Activated B cell treated with CpG ODN at 0.5 μM for 24 hours (primary cell): ENCODE data around the gene FAM216A. TPM values are rescaled to one million over a fixed set of nuclear protein-coding genes. Genes with fewer than 3 reads are reported as not detected.
A peak's percentile ranks its signal among the peaks of the same experiment; 100 is the strongest.
"Not testable (repeated sequence)": the region's sequence is repeated elsewhere in the genome, so short reads cannot be mapped to it uniquely, and the experiment has no call there.

Experiments used
- ATAC-seq: fragments of 200-7000 bp; cut with Tn5 transposase; one replicate; pipeline ENCODE4 v1.10.0; 2021; ENCODE audit warnings: low read depth, mild to moderate bottlenecking, moderate library complexity
- CTCF ChIA-PET: fragments of 350-600 bp; sonication (Branson Sonifier 250); formaldehyde crosslinking; loops from one replicate; lab custom pipeline; 2021; ENCODE audit warnings: antibody characterized with exemption; lab: Charles Lee
- POLR2A ChIA-PET: fragments of 350-600 bp; sonication (Branson Sonifier 250); formaldehyde crosslinking; loops from one replicate; lab custom pipeline; 2021; ENCODE audit warnings: antibody characterized with exemption; lab: Charles Lee
- DNase-seq: peaks from one replicate; pipeline ENCODE4 v3.0.0; 2022
- H3K27ac Mint-ChIP-seq: one replicate; pipeline ENCODE4 v1.8.0; 2020; ENCODE audit warnings: mixed read lengths
- H3K27me3 Mint-ChIP-seq: one replicate; pipeline ENCODE4 v1.8.0; 2021; ENCODE audit warnings: mixed read lengths
- H3K36me3 Mint-ChIP-seq: one replicate; pipeline ENCODE4 v1.8.0; 2021; ENCODE audit warnings: low read depth, mixed read lengths
- H3K4me1 Mint-ChIP-seq: one replicate; pipeline ENCODE4 v1.8.0; 2021; ENCODE audit warnings: mixed read lengths
- H3K4me3 Mint-ChIP-seq: one replicate; pipeline ENCODE4 v1.8.0; 2020; ENCODE audit warnings: mild to moderate bottlenecking, mixed read lengths
- H3K9me3 Mint-ChIP-seq: one replicate; pipeline ENCODE4 v1.8.0; 2020; ENCODE audit warnings: mixed read lengths
- intact Hi-C: fragments of 100-400 bp; cut with micrococcal nuclease; formaldehyde crosslinking; loops from one replicate; pipeline ENCODE4 v1.15.1; 2024
- total RNA-seq: library from RNA; stranded (reverse); gene quantifications from 2 replicates; pipeline ENCODE4 v1.2.3, GENCODE V29; 2022
- TF ChIP-seq, protein P1 (sequence below): fragments of 200-600 bp; IDR thresholded peaks from one replicate; pipeline ENCODE4 v1.8.0; 2022; ENCODE audit warnings: antibody characterized with exemption, mild to moderate bottlenecking

FAM216A gene, protein sequence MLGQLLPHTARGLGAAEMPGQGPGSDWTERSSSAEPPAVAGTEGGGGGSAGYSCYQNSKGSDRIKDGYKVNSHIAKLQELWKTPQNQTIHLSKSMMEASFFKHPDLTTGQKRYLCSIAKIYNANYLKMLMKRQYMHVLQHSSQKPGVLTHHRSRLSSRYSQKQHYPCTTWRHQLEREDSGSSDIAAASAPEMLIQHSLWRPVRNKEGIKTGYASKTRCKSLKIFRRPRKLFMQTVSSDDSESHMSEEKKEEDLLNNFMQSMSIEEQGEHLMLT
- total RNA-seq, result 9.7 and 9.9 TPM in 2 replicates

DNA sequence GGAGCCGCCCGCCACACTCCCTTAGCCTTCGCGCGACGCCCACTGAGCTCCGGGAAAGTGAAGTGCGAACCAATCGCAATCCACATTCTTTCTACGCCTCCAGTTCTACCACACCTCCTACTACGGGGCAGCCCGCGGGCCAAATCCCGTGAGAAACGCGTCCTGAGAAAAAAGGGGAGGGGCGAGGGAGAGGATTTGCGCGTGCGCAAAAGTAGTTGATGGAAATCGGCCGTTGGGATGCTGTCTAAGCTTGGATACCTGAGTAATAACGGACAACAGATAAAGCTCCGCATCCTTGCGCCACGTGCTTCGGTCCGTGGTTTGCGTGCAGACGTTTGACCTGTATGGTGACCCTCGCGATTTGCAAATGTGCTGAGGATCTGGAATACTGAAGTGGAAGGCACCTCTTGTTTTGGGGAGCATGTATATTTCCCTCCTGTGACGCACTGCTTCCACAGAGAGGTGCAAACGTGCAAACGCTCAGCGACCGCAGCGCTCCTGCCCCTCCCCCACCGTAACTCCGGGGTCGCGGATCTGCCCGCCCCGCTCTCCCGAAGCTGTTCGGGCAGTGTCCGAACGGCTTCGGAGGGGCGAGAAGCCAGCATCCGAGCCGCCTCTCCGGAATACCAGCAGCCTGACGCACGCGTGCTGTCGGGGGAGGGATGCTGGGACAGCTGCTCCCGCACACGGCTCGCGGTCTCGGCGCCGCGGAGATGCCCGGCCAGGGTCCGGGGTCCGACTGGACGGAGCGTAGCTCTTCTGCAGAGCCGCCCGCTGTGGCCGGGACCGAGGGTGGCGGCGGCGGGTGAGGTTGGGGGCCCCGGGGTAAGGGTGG lies at the start of gene FAM216A, which contains the start of gene GPN3:
TSS of gene FAM216A (plus strand) at position 632 of the 835 bp plus-strand sequence. CDS start at position 663, 31 bp downstream.
TSS of gene GPN3 (minus strand) at position 44 of the 835 bp plus-strand sequence. CDS start 54 bp downstream, outside the sequence.
- Mint-ChIP-seq H3K36me3 (peaks cover 22% of the 10 kb centered on the region), H3K4me1 (peaks cover 41% of the 10 kb centered on the region), H3K4me3 (peak within 1 kb of the TSS; percentile 100), H3K27me3 (no peaks in the 10 kb centered on the region), H3K27ac (peak within 1 kb of the TSS; percentile 96), H3K9me3 (no peaks in the 10 kb centered on the region)
- CTCF ChIA-PET, result interaction anchor here (0.7 to 5.7 kb wide), 19 partner anchors 10 to 420 kb away, joined by 3 to 55 read pairs (median 5); partner anchors contain the start of genes ARPC3, RAD9B and VPS29
- intact Hi-C loops, result loop anchor here (1.0 to 5.0 kb wide), 12 partner anchors 12 to 445 kb away; partner anchors contain the start of genes ARPC3, HVCN1, PPP1CC and PPTC7
- ATAC-seq (peak; percentile 91), DNase-seq (peak; percentile 86)
- TF ChIP-seq, protein P1, sequence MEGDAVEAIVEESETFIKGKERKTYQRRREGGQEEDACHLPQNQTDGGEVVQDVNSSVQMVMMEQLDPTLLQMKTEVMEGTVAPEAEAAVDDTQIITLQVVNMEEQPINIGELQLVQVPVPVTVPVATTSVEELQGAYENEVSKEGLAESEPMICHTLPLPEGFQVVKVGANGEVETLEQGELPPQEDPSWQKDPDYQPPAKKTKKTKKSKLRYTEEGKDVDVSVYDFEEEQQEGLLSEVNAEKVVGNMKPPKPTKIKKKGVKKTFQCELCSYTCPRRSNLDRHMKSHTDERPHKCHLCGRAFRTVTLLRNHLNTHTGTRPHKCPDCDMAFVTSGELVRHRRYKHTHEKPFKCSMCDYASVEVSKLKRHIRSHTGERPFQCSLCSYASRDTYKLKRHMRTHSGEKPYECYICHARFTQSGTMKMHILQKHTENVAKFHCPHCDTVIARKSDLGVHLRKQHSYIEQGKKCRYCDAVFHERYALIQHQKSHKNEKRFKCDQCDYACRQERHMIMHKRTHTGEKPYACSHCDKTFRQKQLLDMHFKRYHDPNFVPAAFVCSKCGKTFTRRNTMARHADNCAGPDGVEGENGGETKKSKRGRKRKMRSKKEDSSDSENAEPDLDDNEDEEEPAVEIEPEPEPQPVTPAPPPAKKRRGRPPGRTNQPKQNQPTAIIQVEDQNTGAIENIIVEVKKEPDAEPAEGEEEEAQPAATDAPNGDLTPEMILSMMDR, result no peak
- POLR2A ChIA-PET, result interaction anchor here (0.6 to 3.5 kb wide), 29 partner anchors 11 to 1217 kb away, joined by 3 to 106 read pairs (median 4); partner anchors contain the start of genes ACAD10, ARPC3, ATP2A2 and BRAP

GRCh38 chr12:110420644-110421043 lies 48.0 kb upstream of the FAM216A start:
- ATAC-seq, H3K27ac Mint-ChIP-seq, H3K9me3 Mint-ChIP-seq, CTCF ChIA-PET, H3K27me3 Mint-ChIP-seq, DNase-seq, POLR2A ChIA-PET, intact Hi-C loops, H3K4me3 Mint-ChIP-seq, H3K36me3 Mint-ChIP-seq: not testable (repeated sequence)
- peaks cover 13% of the 10 kb centered on the region for H3K4me1 Mint-ChIP-seq

- ChIA-PET CTCF (interaction anchor here (0.6 kb wide), 1 partner anchor 10 kb away, joined by 3 read pairs; no protein-coding TSS in a partner anchor), POLR2A (interaction anchor here (1.2 kb wide), 1 partner anchor 10 kb away, joined by 4 read pairs; no protein-coding TSS in a partner anchor)
- TF ChIP-seq, protein P1, result no peak
- H3K4me3 Mint-ChIP-seq, result no peak overlapping the region
- no peak overlapping the region for H3K27ac Mint-ChIP-seq
- no peak for DNase-seq
- no peaks in the 10 kb centered on the region for H3K36me3 Mint-ChIP-seq
- no peak for ATAC-seq
- H3K4me1 Mint-ChIP-seq, result peaks cover 13% of the 10 kb centered on the region
- intact Hi-C loops, result no loop called here
- H3K27me3 Mint-ChIP-seq, result no peaks in the 10 kb centered on the region
- no peaks in the 10 kb centered on the region for H3K9me3 Mint-ChIP-seq
These were observed 47.4 kb upstream of the FAM216A start for GRCh38 chr12:110421159-110421661.

GRCh38 chr12:110421701-110422100 lies 46.9 kb upstream of the FAM216A start:
- ChIA-PET POLR2A (interaction anchor here (0.5 to 1.2 kb wide), 2 partner anchors 10 to 499 kb away, joined by 3 to 4 read pairs; no protein-coding TSS in a partner anchor), CTCF (no interaction called here)
- Mint-ChIP-seq H3K36me3 (no peaks in the 10 kb centered on the region), H3K9me3 (no peaks in the 10 kb centered on the region), H3K4me3 (no peak overlapping the region), H3K27me3 (no peaks in the 10 kb centered on the region), H3K4me1 (peaks cover 13% of the 10 kb centered on the region), H3K27ac (no peak overlapping the region)
- TF ChIP-seq, protein P1, result no peak
- DNase-seq (no peak), ATAC-seq (no peak)
- intact Hi-C loops, result no loop called here

GRCh38 chr12:110424237-110424636 lies 44.4 kb upstream of the FAM216A start:
- Mint-ChIP-seq H3K9me3 (no peaks in the 10 kb centered on the region), H3K27me3 (no peaks in the 10 kb centered on the region), H3K4me3 (no peak overlapping the region), H3K36me3 (no peaks in the 10 kb centered on the region), H3K4me1 (no peaks in the 10 kb centered on the region), H3K27ac (no peak overlapping the region)
- ChIA-PET POLR2A (no interaction called here), CTCF (interaction anchor here (0.7 kb wide), 1 partner anchor 39 kb away, joined by 3 read pairs; no protein-coding TSS in a partner anchor)
- DNase-seq, result no peak
- intact Hi-C loops, result no loop called here
- ATAC-seq, result no peak
- TF ChIP-seq, protein P1, result no peak
